Common myeloid progenitor, CD34-positive (primary cell): Measurements from ENCODE around the gene RBM38.
A peak's percentile ranks its signal among the peaks of the same experiment; 100 is the strongest.

Experiments used
- CTCF ChIA-PET: fragments of 350-600 bp; sonication (Branson Sonifier 250); formaldehyde crosslinking; loops from one replicate; lab custom pipeline; 2021; ENCODE audit warnings: antibody characterized with exemption; lab: Charles Lee
- POLR2A ChIA-PET: fragments of 350-600 bp; sonication (Branson Sonifier 250); formaldehyde crosslinking; loops from one replicate; lab custom pipeline; 2021; ENCODE audit warnings: antibody characterized with exemption; lab: Charles Lee
- DNase-seq, 3 donors: peaks; one replicate each; pipeline versions ENCODE4 v3.0.0 to v3.0.0-alpha.2; 2013
- H3K27ac ChIP-seq, 2 experiments: 1 replicate in 1 of 2; 2 replicates in 1 of 2; pipeline ENCODE4 v1.7.0; 2013; ENCODE audit warnings: inconsistent platforms in 2 of 2, low read length in 2 of 2, mild to moderate bottlenecking in 2 of 2, low read depth in 1 of 2, moderate library complexity in 1 of 2; ENCODE audit not compliant: severe bottlenecking in 2 of 2, insufficient read depth in 1 of 2, poor library complexity in 1 of 2
- H3K27me3 ChIP-seq, 5 experiments: replicated peaks in 2 of 5; 1 replicate in 3 of 5; 2 replicates in 2 of 5; pipeline versions ENCODE4 v1.6.1 to v1.7.0; 2013; ENCODE audit warnings: low read length in 4 of 5, mild to moderate bottlenecking in 2 of 5, moderate library complexity in 2 of 5, inconsistent platforms in 1 of 5; ENCODE audit not compliant: insufficient read depth in 5 of 5, control insufficient read depth in 4 of 5
- H3K36me3 ChIP-seq, 4 experiments: 1 replicate in 2 of 4; 2 replicates in 2 of 4; pipeline versions ENCODE4 v1.6.1 to v1.7.0; 2013; ENCODE audit warnings: low read length in 3 of 4, control low read depth in 1 of 4, mild to moderate bottlenecking in 1 of 4; ENCODE audit not compliant: control insufficient read depth in 4 of 4, insufficient read depth in 4 of 4
- H3K4me1 ChIP-seq, 4 experiments: 1 replicate in 3 of 4; 2 replicates in 1 of 4; pipeline versions ENCODE4 v1.6.1 to v1.7.1; 2013; ENCODE audit warnings: low read length in 3 of 4, mild to moderate bottlenecking in 3 of 4, control low read depth in 1 of 4, inconsistent platforms in 1 of 4, moderate library complexity in 1 of 4; ENCODE audit not compliant: control insufficient read depth in 4 of 4, insufficient read depth in 4 of 4; ENCODE audit errors: control extremely low read depth in 1 of 4
- H3K4me3 ChIP-seq, 7 experiments: 1 replicate in 4 of 7; 2 replicates in 3 of 7; pipeline versions ENCODE4 v1.5.1 to v1.7.0; 2013; ENCODE audit warnings: mild to moderate bottlenecking in 7 of 7, low read length in 6 of 7, moderate library complexity in 6 of 7, inconsistent platforms in 2 of 7, low read depth in 2 of 7, control low read depth in 1 of 7; ENCODE audit not compliant: insufficient read depth in 4 of 7, control insufficient read depth in 1 of 7; ENCODE audit errors: extremely low read depth in 1 of 7
- H3K9me3 ChIP-seq, 5 experiments: 1 replicate in 4 of 5; 2 replicates in 1 of 5; pipeline versions ENCODE4 v1.6.1 to v1.7.1; 2013; ENCODE audit warnings: low read length in 4 of 5, mild to moderate bottlenecking in 2 of 5, inconsistent platforms in 1 of 5, low read depth in 1 of 5, moderate library complexity in 1 of 5; ENCODE audit not compliant: control insufficient read depth in 4 of 5, insufficient read depth in 2 of 5; ENCODE audit errors: control extremely low read depth in 1 of 5
- WGBS: methylation state at CpG from one replicate; pipeline ENCODE4 v1.1.5; 2013; ENCODE audit not compliant: insufficient coverage; 5-methylcytosine and 5-hydroxymethylcytosine counted together

The RBM38 gene

DNA sequence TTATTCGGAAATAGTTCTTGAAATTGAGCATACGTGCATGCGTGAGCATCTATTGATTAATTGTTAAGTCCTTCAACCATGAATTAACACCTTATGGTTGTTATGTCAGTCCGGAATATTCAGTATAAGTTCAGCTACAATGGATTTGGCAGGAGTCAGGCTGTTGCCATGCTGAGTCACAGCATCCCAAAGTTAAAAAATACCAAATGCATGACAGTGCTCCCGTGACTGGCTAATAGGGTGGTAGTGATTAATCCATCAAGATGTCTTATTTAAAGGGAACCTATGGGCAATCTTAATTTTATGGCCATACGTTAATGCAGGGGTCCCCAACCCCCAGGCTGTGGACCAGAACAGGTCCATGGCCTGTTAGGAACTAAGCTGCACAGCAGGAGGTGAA, 29.7 kb upstream of the RBM38 start:
- no peak for DNase-seq

DNA sequence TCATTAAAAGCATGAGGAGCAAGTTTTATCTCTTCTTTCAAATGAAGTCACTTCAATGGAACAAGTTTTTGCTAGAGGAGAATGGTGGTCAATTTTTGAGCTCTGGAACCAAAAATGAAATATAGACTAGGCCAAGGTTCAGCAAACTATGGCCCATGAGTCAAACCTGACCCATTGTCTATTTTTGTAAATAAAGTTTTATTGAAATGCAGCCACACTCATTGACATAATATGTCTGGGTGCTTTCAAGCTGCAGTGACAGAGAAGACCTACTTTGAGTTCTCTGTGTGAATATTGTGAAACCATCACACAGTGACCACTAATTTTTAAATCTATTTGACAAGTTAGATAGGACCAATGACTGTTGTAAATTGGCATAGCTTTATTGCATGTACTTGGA, 26.7 kb upstream of the RBM38 start:
- ChIA-PET POLR2A (no interaction called here), CTCF (interaction anchor here (1.2 kb wide), 1 partner anchor 10 kb away, joined by 3 read pairs; no protein-coding TSS in a partner anchor)
- no peak for DNase-seq
- no peaks in the 10 kb centered on the region for H3K4me1 ChIP-seq
- H3K36me3 ChIP-seq: peaks cover 24 to 74% (median 53%) of the 10 kb centered on the region in 4 experiments
- H3K9me3 ChIP-seq: no peaks in the 10 kb centered on the region
- no peak overlapping the region for H3K4me3 ChIP-seq
- no peak overlapping the region for H3K27ac ChIP-seq
- H3K27me3 ChIP-seq: no peaks in the 10 kb centered on the region

More for the DNA sequence above, 29.7 kb upstream of the RBM38 start:
- H3K4me3 ChIP-seq: no peak overlapping the region
- no peaks in the 10 kb centered on the region for H3K4me1 ChIP-seq
- H3K27me3 ChIP-seq: no peaks in the 10 kb centered on the region
- H3K27ac ChIP-seq: no peak overlapping the region
- 100% methylated on average over 5 of the region's 6 CpGs for WGBS
- CTCF ChIA-PET: interaction anchor here (1.2 kb wide), 1 partner anchor 849 kb away, joined by 3 read pairs; no protein-coding TSS in a partner anchor
- H3K9me3 ChIP-seq: no peaks in the 10 kb centered on the region
- POLR2A ChIA-PET: interaction anchor here (1.0 kb wide), 1 partner anchor 18 kb away, joined by 4 read pairs; no protein-coding TSS in a partner anchor
- peaks cover 19 to 47% (median 33%) of the 10 kb centered on the region in 4 experiments for H3K36me3 ChIP-seq

DNA sequence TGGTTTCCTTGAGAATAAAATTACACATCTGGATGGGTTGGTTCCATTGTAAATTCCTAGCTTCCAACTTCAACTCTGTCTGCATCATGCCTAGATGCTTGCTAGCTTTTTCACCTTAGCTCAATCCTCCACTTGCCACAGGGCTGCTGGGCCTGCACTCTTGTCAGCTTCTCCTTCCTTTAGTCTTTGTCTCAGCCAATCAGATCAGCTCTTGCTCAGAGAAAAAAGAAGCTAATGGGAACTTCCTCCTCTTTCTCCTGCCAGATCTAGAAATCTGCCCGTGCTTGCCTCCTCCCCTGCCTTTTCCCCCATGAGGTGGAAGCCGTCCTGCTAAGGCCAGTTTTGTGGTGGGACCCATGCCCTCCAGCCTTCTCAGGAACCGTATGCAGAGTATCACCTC, 21.6 kb upstream of the RBM38 start:
- ChIA-PET POLR2A (no interaction called here), CTCF (interaction anchor here (1.2 to 1.6 kb wide), 4 partner anchors 10 to 499 kb away, joined by 3 to 7 read pairs (median 4); no protein-coding TSS in a partner anchor)
- Histone ChIP-seq H3K4me1 (peaks cover 0 to 4% (median 0%) of the 10 kb centered on the region in 4 experiments), H3K36me3 (peaks cover 31 to 92% (median 77%) of the 10 kb centered on the region in 4 experiments), H3K27ac (no peak overlapping the region), H3K9me3 (no peaks in the 10 kb centered on the region), H3K27me3 (no peaks in the 10 kb centered on the region), H3K4me3 (no peak overlapping the region)
- WGBS: 83% methylated on average over 3 of the region's 3 CpGs
- DNase-seq: peak in 1 of 3 donors; percentile 20

DNA sequence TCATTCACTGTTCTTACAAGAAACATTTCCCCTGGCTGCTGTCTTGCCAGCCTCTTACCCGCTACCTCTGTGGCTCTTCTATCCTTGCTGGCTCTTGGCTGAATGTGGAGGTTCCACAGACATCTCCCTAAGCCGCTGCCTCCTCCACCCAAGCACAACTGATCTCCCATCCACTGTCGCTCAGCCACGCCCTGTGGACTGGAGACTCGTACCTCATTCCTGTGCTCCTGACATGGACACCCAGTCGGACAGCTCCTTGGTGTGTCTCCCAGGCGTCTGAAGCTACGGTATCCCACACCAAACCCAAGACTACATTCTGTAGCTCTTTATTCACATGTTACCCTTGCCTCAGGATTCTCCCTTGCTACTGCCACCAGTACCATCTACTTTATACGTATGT, 20.9 kb upstream of the RBM38 start:
- H3K27me3 ChIP-seq: no peaks in the 10 kb centered on the region

DNA sequence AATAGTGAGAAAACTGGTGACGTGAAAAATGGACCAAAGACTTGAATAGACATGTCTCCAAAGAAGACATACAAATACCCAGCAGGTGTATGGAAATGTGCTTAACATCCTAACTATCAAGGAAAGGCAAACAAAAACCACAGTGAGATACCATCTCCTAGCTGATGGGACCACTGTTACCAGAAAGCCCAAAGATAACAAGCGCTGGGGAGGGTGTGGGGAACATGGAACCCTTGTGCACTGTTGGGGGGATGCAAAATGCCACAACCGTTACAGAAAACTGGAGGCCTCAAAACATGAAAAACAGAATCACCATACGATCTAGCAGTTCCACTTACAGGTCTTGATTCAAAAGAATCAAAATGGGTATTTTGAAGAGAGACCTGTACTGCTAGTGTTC, 19.8 kb upstream of the RBM38 start:
- H3K4me1 ChIP-seq: peaks cover 0 to 11% (median 0%) of the 10 kb centered on the region in 4 experiments
- ChIA-PET POLR2A (no interaction called here), CTCF (interaction anchor here (1.0 kb wide), 1 partner anchor 12 kb away, joined by 4 read pairs; no protein-coding TSS in a partner anchor)
- no peaks in the 10 kb centered on the region for H3K27me3 ChIP-seq
- no peak for DNase-seq
- H3K4me3 ChIP-seq: no peak overlapping the region
- H3K36me3 ChIP-seq: peaks cover 28 to 97% (median 80%) of the 10 kb centered on the region in 4 experiments
- H3K9me3 ChIP-seq: no peaks in the 10 kb centered on the region
- no peak overlapping the region for H3K27ac ChIP-seq
- WGBS: 100% methylated on average over 4 of the region's 4 CpGs

More for the DNA sequence above, 20.9 kb upstream of the RBM38 start:
- Histone ChIP-seq H3K4me3 (no peak overlapping the region), H3K9me3 (no peaks in the 10 kb centered on the region), H3K4me1 (peaks cover 0 to 11% (median 0%) of the 10 kb centered on the region in 4 experiments), H3K27ac (no peak overlapping the region), H3K36me3 (peaks cover 33 to 96% (median 80%) of the 10 kb centered on the region in 4 experiments)
- ChIA-PET POLR2A (no interaction called here), CTCF (interaction anchor here (1.2 to 1.4 kb wide), 3 partner anchors 9 to 498 kb away, joined by 3 to 4 read pairs (median 3); no protein-coding TSS in a partner anchor)
- DNase-seq: no peak
- WGBS: 98% methylated on average over 7 of the region's 9 CpGs

DNA sequence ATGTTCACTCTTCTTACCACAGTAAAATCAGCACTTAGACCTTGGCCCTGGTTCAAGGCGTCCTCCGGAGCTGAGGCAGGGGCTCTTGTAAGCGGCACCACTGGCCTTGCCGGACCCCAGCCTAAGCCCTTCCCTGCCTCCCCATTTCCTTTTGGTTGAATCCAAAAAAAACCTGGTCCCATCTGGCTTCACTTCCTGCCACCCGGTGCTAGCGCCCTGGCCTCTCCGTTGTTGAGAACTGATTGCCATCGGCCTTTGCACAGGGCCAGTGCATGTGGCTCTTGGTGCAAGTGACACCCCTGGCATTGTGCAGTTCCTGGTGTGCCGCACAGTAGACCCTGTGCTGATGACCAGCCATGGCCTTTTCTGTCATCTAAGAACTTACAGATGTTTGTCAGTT, 19.0 kb upstream of the RBM38 start:
- Histone ChIP-seq H3K36me3 (peaks cover 26 to 97% (median 80%) of the 10 kb centered on the region in 4 experiments), H3K27me3 (no peaks in the 10 kb centered on the region), H3K9me3 (no peaks in the 10 kb centered on the region), H3K4me1 (peaks cover 0 to 11% (median 0%) of the 10 kb centered on the region in 4 experiments), H3K4me3 (no peak overlapping the region), H3K27ac (no peak overlapping the region)
- ChIA-PET POLR2A (no interaction called here), CTCF (interaction anchor here (1.0 kb wide), 1 partner anchor 13 kb away, joined by 4 read pairs; no protein-coding TSS in a partner anchor)
- WGBS: 92% methylated on average over 9 of the region's 9 CpGs
- DNase-seq: no peak

DNA sequence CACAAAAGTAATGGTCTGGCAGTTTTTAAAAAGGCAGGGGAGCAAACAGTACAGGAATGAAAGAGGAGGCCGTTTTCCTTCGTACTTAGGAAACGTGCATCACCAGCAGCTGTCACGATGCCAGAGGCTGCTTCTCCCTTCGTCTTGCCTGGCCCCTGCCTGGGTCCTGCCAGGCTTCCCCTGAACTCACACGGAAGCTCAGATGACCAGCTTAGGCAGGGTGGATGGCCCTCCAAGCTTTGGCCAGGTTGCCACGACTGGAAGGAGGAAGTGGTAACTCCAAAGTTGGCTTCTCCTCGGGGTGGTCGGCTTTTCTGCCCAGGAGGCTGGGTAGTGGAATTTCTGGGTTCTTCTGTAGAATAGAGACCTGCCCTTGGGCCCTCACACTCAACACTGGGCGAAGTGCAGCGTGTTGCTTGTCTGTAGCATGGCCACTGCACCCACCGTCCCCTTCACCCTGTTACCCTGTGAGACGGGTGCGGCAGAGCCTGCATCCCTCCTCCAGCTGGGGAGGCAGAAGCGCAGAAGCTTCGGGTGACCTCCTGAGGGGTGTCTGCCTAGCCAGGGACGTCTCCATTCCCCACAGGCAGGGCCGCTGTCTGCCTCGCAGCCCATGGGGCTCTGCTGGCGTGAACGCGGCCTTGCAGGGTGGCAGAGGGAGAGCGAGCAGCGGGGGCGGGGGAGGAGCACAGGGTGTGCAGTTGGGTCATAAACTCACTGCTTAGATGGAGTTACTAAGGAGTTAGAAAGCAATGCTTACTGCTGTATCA, 18.4 kb upstream of the RBM38 start:
- Histone ChIP-seq H3K36me3 (peaks cover 29 to 97% (median 83%) of the 10 kb centered on the region in 4 experiments), H3K4me1 (peaks cover 0 to 11% (median 0%) of the 10 kb centered on the region in 4 experiments), H3K27ac (no peak overlapping the region), H3K27me3 (no peaks in the 10 kb centered on the region), H3K9me3 (no peaks in the 10 kb centered on the region), H3K4me3 (no peak overlapping the region)
- WGBS: 92% methylated on average over 19 of the region's 25 CpGs
- CTCF ChIA-PET: interaction anchor here (1.1 to 1.6 kb wide), 2 partner anchors 10 kb away, joined by 3 to 8 read pairs; no protein-coding TSS in a partner anchor
- POLR2A ChIA-PET: no interaction called here
- no peak for DNase-seq
